ENCODE measurements around the gene COL26A1.
A peak's percentile ranks its signal among the peaks of the same experiment; 100 is the strongest.
"Not testable (repeated sequence)": the region's sequence is repeated elsewhere in the genome, so short reads cannot be mapped to it uniquely, and the experiment has no call there.

Gene COL26A1

DNA sequence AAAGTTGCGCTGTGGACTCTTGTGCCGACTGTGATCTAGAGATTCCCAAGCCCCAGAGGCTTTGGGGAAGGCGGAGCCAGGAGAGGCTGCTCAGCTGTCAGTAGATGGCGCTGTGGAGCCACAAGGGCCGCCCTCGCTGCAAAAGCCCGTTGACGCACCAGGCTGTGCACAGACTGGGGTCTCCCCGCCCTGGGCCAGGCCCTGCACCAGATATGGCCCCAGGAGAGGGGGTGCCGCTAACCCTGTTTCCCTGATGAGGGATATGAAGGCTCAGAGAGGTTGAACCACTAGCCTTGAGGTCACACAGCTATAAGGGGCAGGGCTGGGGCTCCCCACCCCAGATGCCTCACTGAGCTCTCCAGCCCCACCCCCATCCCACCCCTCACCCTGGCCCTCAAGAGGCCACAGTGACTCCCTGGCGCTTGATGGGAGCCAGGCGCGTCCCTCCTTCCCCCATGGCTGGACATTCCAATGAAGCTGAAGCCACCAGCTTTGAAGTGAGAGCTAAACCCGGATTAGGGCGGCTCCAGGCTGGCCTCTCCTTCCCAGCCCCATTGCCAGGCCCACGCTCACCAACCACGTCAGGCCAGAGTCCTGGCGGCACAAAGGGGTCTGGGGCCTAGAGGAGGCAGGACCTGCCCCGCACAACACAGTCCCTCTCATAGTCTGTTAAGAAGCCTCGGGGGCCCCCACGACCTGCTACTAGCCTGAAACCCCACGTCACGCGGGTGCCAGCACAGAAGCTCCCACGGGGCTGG lies 240.0 kb downstream of the COL26A1 start:
- DNase-seq: peak; percentile 92

GRCh38 chr7:101604331-101604933 lies 241.8 kb downstream of the COL26A1 start:
- DNase-seq: no peak

DNA sequence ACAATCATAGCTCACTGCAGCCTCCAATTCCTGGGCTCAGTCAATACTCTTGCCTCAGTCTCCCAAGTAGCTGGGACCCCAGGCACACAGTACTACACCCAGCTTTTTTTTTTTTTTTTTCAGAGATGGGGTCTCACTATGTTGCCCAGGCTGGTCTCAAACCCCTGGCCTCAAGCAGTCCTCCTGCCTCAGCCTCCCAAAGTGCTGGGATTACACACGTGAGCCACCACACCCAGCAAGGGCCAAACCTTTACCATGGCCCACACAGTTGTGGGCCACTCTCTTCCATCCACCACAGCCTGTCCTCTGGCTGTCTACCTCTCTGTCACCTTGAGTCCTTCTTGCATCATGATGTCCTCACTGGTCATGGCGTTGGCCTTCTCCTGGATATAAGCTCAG lies 242.3 kb downstream of the COL26A1 start:
- not testable (repeated sequence) for DNase-seq

GRCh38 chr7:101605611-101606497 lies 243.2 kb downstream of the COL26A1 start:
- DNase-seq: no peak

DNA sequence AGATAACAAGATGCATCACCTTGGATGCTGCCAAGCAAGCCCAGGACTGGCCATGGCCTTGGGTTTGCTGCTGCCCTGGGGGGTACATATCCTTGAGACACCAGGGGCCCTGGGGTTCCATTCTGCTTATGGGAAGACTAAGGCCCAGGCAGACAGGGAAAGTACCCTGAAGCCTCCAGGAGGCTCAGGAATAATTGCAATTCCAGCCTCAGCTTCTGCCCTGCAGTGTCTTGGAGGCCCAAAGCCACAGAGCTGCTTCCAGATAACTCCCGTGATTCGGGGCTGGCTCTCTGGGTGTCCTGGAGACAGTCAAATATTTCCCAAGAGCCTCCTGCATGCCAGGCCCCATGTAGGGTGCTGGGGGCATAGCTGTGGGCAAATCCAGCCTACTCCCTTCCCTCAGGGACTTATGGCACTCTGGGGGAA lies 243.8 kb downstream of the COL26A1 start:
- DNase-seq: no peak
